HG02763 (cell line): ENCODE results near the gene RAB44.
A peak's percentile ranks its signal among the peaks of the same experiment; 100 is the strongest.

Experiments used
- ATAC-seq: cut with Tn5 transposase; IDR thresholded peaks from one replicate; pipeline ENCODE4 v1.9.1; 2021; ENCODE audit warnings: mild to moderate bottlenecking, moderate library complexity; ENCODE audit not compliant: unreplicated experiment

The RAB44 gene

GRCh38 chr6:36751833-36752186 lies 54.2 kb downstream of the RAB44 start:
- no peak for ATAC-seq

- no peak for ATAC-seq
Measured at GRCh38 chr6:36752187-36752885, 54.7 kb downstream of the RAB44 start.

- peak; percentile 47 for ATAC-seq
Measured at GRCh38 chr6:36752886-36753506, 55.4 kb downstream of the RAB44 start.

DNA sequence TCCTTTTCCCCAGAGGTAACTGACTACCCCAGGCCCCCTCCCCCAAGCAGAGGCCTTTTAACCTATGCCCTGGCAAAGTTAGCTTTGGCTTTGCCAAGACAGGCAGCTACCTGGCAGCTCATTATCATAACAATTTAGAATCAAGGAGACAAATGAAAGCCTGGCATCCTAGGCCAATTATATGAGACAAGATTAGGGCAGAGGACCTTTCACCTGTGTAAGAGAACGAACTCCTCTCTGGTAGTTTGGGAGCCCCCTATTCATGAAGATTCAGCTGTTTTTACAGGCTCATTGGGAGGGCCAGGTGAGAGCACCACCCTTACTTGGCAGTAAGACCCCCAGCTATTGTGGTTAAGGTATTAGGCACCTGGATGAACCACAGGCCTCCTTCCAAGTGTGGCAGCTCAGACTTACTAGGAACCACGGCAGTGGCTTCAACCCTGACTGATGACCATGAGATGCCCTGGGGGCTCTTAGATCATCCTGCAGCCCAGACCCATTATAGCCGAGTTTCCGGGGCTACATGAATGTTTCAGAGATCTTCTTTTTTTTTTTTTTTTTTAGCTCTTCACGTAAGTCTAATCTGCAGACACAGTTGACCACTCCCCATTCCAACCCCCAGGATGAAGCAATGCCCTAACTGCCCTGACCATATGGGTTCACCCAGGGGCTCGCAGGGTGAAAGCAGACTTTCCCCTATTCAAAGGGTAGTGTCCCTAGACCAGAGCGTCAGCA lies 56.2 kb downstream of the RAB44 start:
- no peak for ATAC-seq

GRCh38 chr6:36754582-36755434 lies 57.2 kb downstream of the RAB44 start:
- no peak for ATAC-seq

GRCh38 chr6:36755435-36756348 lies 58.1 kb downstream of the RAB44 start:
- no peak for ATAC-seq

DNA sequence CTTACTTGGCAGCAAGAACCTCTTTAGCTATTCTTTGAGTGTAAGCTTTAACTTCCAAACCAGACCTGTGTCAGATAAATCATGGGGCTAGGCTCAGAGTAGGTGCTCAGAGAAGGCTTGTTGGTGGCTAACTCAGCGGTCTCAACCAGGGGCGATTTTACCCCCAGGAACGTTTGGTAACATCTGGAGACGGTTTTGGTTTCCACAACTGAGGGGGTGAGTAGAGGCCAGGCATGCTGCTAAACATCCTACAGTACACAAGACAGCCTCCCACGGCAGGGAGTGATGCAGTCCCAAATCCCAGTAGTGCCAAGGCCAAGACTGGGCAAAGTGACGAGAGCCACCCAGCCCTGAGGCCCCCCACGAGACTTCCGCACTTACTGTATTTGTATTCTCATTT lies 59.2 kb downstream of the RAB44 start:
- no peak for ATAC-seq

DNA sequence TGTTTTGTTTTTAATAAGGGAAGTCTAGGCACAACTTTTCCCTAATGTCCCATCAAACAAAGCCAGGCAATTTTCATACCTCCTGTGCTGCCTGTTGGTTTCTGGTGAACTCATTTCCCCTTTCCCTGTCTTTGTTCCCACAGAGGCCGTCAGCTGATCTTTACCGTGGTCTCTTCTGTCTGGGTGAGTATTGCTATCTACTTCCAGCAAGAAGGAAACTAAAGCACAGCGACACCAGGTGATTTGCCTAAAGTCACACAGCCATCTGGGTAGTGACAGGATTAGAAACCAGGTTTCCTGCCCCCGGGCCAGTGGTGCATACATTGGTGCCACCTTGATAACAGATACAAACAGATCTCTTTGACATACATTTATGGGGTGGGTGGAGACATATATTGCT lies 59.6 kb downstream of the RAB44 start:
- no peak for ATAC-seq

DNA sequence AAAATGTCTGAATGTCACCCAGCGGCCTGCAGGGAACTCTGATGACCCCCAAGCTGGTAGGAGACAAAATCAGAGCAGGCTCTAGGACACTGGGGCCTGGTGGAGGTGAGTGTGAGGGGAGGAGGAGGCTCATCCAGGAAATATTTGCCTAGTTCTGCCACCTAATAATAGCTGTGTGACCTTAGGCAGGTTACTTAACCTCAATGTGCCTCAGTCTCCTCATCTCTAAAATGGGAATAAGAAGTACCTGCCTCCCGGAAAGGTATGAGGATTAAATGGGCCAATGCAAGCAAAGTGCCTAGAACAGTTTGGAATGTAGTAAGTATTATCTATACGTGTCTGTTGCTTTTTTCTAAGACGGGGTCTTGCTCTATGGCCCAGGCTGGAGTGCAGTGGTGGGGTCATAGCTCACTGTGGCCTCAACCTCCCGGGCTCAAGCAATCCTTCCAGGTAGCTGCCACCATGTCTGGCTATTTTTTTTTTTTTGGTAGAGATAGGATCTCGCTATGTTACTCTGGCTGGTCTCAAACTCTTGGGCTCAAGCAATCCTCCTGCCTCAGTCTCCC lies 60.4 kb downstream of the RAB44 start:
- ATAC-seq, result no peak

- ATAC-seq, result no peak
Measured at GRCh38 chr6:36758516-36759147, 61.0 kb downstream of the RAB44 start.

- ATAC-seq, result peak; percentile 36
Measured at GRCh38 chr6:36759148-36759759, 61.6 kb downstream of the RAB44 start.

- no peak for ATAC-seq
Measured at GRCh38 chr6:36760685-36761435, 63.2 kb downstream of the RAB44 start.

DNA sequence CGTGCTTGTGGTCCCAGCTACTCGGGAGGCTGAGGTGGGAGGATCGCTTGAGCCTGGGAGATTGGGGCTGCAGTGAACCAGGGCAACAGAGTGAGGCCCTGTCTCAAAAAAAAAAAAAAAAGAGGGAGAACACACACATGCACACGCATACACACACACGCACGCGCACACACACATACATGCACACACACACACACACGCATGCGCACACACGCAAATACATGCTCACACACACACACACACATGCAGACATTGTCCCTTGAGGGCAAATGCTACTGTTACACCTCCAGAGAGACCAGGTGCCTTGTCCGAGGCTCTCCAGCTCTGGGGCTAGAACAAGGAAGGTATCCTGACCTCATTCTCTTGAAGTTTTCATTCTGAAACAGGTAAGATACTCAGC lies 64.5 kb downstream of the RAB44 start:
- ATAC-seq, result no peak

DNA sequence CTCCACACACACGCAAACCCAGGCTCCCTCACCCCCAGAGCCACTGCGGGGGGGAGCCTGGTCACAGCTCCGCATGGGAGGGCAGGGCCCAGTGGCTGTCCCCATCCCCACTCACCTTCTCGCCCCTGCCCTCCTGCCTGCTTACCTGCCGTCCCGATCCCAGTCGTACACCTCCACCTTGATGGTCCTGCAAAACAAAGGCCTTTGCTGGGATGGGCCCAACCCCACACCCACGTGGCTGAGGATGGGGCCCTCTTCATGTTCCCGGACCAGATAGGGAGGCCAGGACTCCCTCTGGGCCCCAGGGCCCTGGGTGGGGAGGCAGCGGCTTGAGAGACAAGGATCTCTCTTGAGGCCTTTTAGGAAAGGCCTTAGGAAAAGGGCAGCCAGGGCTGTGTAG lies 67.6 kb downstream of the RAB44 start:
- ATAC-seq, result no peak

DNA sequence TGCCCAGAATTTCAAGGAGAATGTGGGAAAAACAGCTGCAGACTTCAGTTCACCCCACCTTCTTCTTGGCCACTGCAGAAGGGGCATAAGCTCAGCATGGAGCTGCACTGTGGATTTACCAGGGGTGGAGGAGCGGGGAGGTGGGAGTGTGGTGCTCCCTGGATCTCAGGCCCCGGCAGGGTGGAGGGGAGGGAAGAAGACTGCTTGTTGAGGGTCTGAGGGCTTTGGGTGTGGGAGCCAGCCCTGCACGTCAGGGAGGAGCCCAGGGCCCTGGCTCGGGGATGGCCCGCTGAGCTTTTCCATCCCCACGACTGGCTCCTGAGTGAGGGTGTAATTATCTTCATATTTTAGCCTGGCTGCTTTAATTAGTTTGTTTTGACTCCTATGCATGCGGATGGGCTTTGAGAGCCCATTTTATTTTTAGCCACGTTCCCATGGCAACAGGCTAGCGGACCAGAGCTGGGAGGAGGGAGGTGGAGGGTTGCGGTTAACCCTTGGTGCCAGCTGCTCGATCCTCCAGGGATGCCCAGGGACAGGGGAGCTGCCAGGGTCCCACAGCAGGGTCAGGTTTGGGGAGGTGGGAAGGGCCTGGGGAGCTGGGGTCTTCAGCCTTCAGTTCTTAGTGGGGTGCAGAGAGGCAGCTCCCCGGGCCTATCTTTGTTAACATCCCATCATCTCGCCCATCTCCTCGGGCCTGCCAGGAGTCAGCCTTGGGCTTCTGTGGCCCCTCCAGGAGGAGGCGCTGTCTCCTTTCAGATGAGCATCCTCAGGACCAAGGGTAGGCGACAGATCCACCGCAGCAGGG lies 68.2 kb downstream of the RAB44 start:
- peak; percentile 57 for ATAC-seq

- no peak for ATAC-seq
Measured at GRCh38 chr6:36766399-36766945, 68.8 kb downstream of the RAB44 start.

- no peak for ATAC-seq
Measured at GRCh38 chr6:36769183-36769675, 71.6 kb downstream of the RAB44 start.
